ENCODE data around the gene SEL1L3.

SEL1L3 gene

GRCh38 chr4:25888781-25889180, 26.0 kb upstream of the SEL1L3 start:
- Histone ChIP-seq H3K4me1 (ENCODE audit: insufficient read depth, low read length) (no peaks in the 10 kb centered on the region), H3K27me3 (ENCODE audit: insufficient read depth, low read length, poor library complexity) (no peaks in the 10 kb centered on the region), H3K36me3 (ENCODE audit: insufficient read depth, low read length) (no peaks in the 10 kb centered on the region), H2AFZ (ENCODE audit: low read depth, low read length) (no peak overlapping the region), H4K20me1 (ENCODE audit: insufficient read depth, low read length) (no peaks in the 10 kb centered on the region), H3K4me3 (ENCODE audit: low read depth in 1 of 2, low read length in 2 of 2) (no peak overlapping the region), H3K4me2 (ENCODE audit: insufficient read depth, low read length) (no peak overlapping the region), H3K9ac (ENCODE audit: low read depth, low read length) (no peak overlapping the region), H3K79me2 (ENCODE audit: insufficient read depth, low read length) (no peaks in the 10 kb centered on the region), H3K27ac (ENCODE audit: low read length) (no peak overlapping the region), H3K9me3 (ENCODE audit: insufficient read depth, low read length, severe bottlenecking) (no peaks in the 10 kb centered on the region)
- TF ChIP-seq CTCF (IDR thresholded peaks at IDR 0.05; ENCODE audit: borderline replicate concordance, extremely low read depth, low read length, poor library complexity, severe bottlenecking) (no peak), EZH2 (IDR thresholded peaks at IDR 0.05; ENCODE audit: borderline replicate concordance, low read depth, low read length, severe bottlenecking) (no peak)
- no peak for ATAC-seq (ENCODE audit: insufficient read depth, low read depth)
- no peak for DNase-seq

- Histone ChIP-seq H3K27ac (ENCODE audit: low read length) (no peak overlapping the region), H3K4me1 (ENCODE audit: insufficient read depth, low read length) (no peaks in the 10 kb centered on the region), H3K4me3 (ENCODE audit: low read depth in 1 of 2, low read length in 2 of 2) (no peak overlapping the region), H3K79me2 (ENCODE audit: insufficient read depth, low read length) (no peaks in the 10 kb centered on the region), H3K9ac (ENCODE audit: low read depth, low read length) (no peak overlapping the region), H4K20me1 (ENCODE audit: insufficient read depth, low read length) (no peaks in the 10 kb centered on the region), H3K9me3 (ENCODE audit: insufficient read depth, low read length, severe bottlenecking) (no peaks in the 10 kb centered on the region), H3K36me3 (ENCODE audit: insufficient read depth, low read length) (no peaks in the 10 kb centered on the region), H3K4me2 (ENCODE audit: insufficient read depth, low read length) (no peak overlapping the region), H3K27me3 (ENCODE audit: insufficient read depth, low read length, poor library complexity) (no peaks in the 10 kb centered on the region), H2AFZ (ENCODE audit: low read depth, low read length) (no peak overlapping the region)
- ATAC-seq (ENCODE audit: insufficient read depth, low read depth) = no peak
- no peak for DNase-seq
- TF ChIP-seq CTCF (IDR thresholded peaks at IDR 0.05; ENCODE audit: borderline replicate concordance, extremely low read depth, low read length, poor library complexity, severe bottlenecking) = no peak
- no peak for TF ChIP-seq EZH2 (IDR thresholded peaks at IDR 0.05; ENCODE audit: borderline replicate concordance, low read depth, low read length, severe bottlenecking)
Observed at GRCh38 chr4:25884031-25884782, 21.4 kb upstream of the SEL1L3 start.

- no peak overlapping the region for H3K4me2 ChIP-seq (ENCODE audit: insufficient read depth, low read length)
- no peaks in the 10 kb centered on the region for H3K79me2 ChIP-seq (ENCODE audit: insufficient read depth, low read length)
- no peak overlapping the region for H3K9ac ChIP-seq (ENCODE audit: low read depth, low read length)
- no peaks in the 10 kb centered on the region for H3K36me3 ChIP-seq (ENCODE audit: insufficient read depth, low read length)
- DNase-seq (no peak), ATAC-seq (ENCODE audit: insufficient read depth, low read depth) (no peak)
- no peak overlapping the region for H3K4me3 ChIP-seq (ENCODE audit: low read depth in 1 of 2, low read length in 2 of 2)
- H2AFZ ChIP-seq (ENCODE audit: low read depth, low read length) = no peak overlapping the region
- no peaks in the 10 kb centered on the region for H3K9me3 ChIP-seq (ENCODE audit: insufficient read depth, low read length, severe bottlenecking)
- no peaks in the 10 kb centered on the region for H3K27me3 ChIP-seq (ENCODE audit: insufficient read depth, low read length, poor library complexity)
- H3K4me1 ChIP-seq (ENCODE audit: insufficient read depth, low read length) = no peaks in the 10 kb centered on the region
- no peaks in the 10 kb centered on the region for H4K20me1 ChIP-seq (ENCODE audit: insufficient read depth, low read length)
- TF ChIP-seq CTCF (IDR thresholded peaks at IDR 0.05; ENCODE audit: borderline replicate concordance, extremely low read depth, low read length, poor library complexity, severe bottlenecking) (no peak), EZH2 (IDR thresholded peaks at IDR 0.05; ENCODE audit: borderline replicate concordance, low read depth, low read length, severe bottlenecking) (no peak)
- H3K27ac ChIP-seq (ENCODE audit: low read length) = no peak overlapping the region
Observed at GRCh38 chr4:25883565-25883964, 20.8 kb upstream of the SEL1L3 start.
